Uterus (tissue), 2 donors: ENCODE results near the gene ADRM1.

ENCODE experiments used
- POLR2A ChIP-seq, 2 donors: fragments of 450-650 bp; IDR thresholded peaks; one replicate each; pipeline ENCODE4 v1.6.1; 2016; ENCODE audit warnings: antibody characterized with exemption in 2 of 2, mild to moderate bottlenecking in 1 of 2, moderate library complexity in 1 of 2
- TF ChIP-seq, protein P1 (sequence below), 4 experiments: fragments of 200-600 bp in 2 of 4; fragments of 450-650 bp in 2 of 4; sonication (generic) in 2 of 4; IDR thresholded peaks; one replicate each; pipeline ENCODE4 v1.5.1; 2016 to 2019; ENCODE audit warnings: antibody characterized with exemption in 4 of 4, mild to moderate bottlenecking in 2 of 4, moderate library complexity in 1 of 4

DNA sequence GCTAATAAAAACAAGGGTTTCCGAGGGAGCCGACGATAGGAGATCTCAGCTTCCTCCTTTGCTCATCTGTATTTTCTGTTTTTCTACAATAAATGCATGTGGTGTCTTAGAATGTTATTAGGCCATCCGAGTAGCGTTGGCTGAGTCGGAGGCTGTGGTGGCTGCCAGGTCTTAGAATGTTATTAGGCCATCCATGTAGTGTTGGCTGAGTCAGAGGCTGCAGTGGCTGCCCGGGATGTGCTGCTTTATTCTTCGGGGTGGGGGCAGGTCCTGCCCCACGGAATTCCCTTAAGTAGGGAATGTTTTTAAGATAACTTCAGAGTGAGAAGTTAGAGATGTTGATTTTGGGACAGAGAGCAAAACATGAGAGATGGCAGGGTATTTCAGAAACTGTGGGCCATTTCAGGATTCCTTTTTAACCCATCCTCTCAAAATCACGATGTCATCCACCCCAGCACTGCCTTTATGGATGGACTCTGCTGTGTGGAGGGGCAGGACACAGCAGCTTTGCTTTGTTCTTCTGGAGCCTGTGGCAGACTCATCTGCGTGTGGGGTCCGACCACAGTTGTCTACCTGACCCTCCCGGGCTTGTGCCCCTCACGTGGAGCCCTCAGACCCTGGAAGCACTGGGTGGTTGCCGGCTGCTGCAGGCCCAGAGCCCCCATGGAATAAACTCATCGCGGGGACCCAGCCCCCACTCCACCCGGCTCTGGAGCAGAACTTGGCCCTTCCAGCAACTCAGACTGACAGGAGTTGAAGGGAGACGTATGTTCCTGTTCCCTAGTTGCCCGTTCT lies 44.1 kb upstream of the ADRM1 start:
- no peak for TF ChIP-seq POLR2A (IDR thresholded peaks at IDR 0.05)
- TF ChIP-seq, protein P1, sequence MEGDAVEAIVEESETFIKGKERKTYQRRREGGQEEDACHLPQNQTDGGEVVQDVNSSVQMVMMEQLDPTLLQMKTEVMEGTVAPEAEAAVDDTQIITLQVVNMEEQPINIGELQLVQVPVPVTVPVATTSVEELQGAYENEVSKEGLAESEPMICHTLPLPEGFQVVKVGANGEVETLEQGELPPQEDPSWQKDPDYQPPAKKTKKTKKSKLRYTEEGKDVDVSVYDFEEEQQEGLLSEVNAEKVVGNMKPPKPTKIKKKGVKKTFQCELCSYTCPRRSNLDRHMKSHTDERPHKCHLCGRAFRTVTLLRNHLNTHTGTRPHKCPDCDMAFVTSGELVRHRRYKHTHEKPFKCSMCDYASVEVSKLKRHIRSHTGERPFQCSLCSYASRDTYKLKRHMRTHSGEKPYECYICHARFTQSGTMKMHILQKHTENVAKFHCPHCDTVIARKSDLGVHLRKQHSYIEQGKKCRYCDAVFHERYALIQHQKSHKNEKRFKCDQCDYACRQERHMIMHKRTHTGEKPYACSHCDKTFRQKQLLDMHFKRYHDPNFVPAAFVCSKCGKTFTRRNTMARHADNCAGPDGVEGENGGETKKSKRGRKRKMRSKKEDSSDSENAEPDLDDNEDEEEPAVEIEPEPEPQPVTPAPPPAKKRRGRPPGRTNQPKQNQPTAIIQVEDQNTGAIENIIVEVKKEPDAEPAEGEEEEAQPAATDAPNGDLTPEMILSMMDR (IDR thresholded peaks at IDR 0.05) = no peak
